PC-9 (cell line): ENCODE data around the gene ERVFRD-1.

Source experiments
- CTCF ChIP-seq: fragments of 200-600 bp; sonication (generic); conservative IDR thresholded peaks from 2 replicates; pipeline ENCODE4 v1.6.1; 2017; ENCODE audit warnings: mixed run types, antibody characterized with exemption, mild to moderate bottlenecking, moderate library complexity
- EZH2 ChIP-seq: fragments of 200-600 bp; sonication (generic); IDR thresholded peaks from 2 replicates; pipeline ENCODE4 v1.8.0; 2017; ENCODE audit warnings: antibody characterized with exemption, low read depth

- TF ChIP-seq CTCF (no peak), EZH2 (no peak)
Measured at GRCh38 chr6:11072101-11072500, 39.4 kb downstream of the ERVFRD-1 start.
